Neural cell (in vitro differentiated cells): Measurements from ENCODE around the gene PSMA6. TPM values are rescaled to one million over a fixed set of nuclear protein-coding genes. Genes with fewer than 3 reads are reported as not detected.

Experiments
- H2AFZ ChIP-seq: fragments of 200-600, 300-800 bp; sonication (generic), shearing (Covaris generic); 2 replicates; pipeline ENCODE4 v1.6.0; 2014; ENCODE audit warnings: low read depth, mild to moderate bottlenecking, antibody characterized with exemption, low read length, moderate library complexity
- H3F3A ChIP-seq: fragments of 200-600 bp; shearing (Covaris generic); 2 replicates; pipeline ENCODE4 v1.6.1; 2016; ENCODE audit warnings: mild to moderate bottlenecking, moderate library complexity, mixed read lengths, antibody characterized with exemption, low read length; ENCODE audit not compliant: insufficient read depth, poor library complexity, severe bottlenecking
- H3K27ac ChIP-seq: fragments of 200-600, 300-800 bp; sonication (generic), shearing (Covaris generic); 2 replicates; pipeline ENCODE4 v1.5.1; 2014; ENCODE audit warnings: mild to moderate bottlenecking, low read length, moderate library complexity
- H3K27me3 ChIP-seq: fragments of 300-800, 200-600 bp; sonication (generic), shearing (Covaris generic); 2 replicates; pipeline ENCODE4 v1.6.0; 2014; ENCODE audit warnings: mild to moderate bottlenecking, low read depth, low read length, moderate library complexity; ENCODE audit not compliant: insufficient read depth
- H3K36me3 ChIP-seq: fragments of 300-800, 200-600 bp; sonication (generic), shearing (Covaris generic); 2 replicates; pipeline ENCODE4 v1.5.1; 2014; ENCODE audit warnings: mild to moderate bottlenecking, antibody characterized with exemption, low read length, moderate library complexity; ENCODE audit not compliant: insufficient read depth
- H3K4me2 ChIP-seq: fragments of 300-800, 200-600 bp; sonication (generic), shearing (Covaris generic); 2 replicates; pipeline ENCODE4 v1.6.0; 2014; ENCODE audit warnings: mild to moderate bottlenecking, low read length
- H3K4me3 ChIP-seq: fragments of 300-800, 200-600 bp; sonication (generic), shearing (Covaris generic); 2 replicates; pipeline ENCODE4 v1.5.1; 2014; ENCODE audit warnings: mild to moderate bottlenecking, low read length, moderate library complexity
- H3K79me2 ChIP-seq: fragments of 200-600 bp; shearing (Covaris generic); replicated peaks from 2 replicates; pipeline ENCODE4 v1.6.0; 2014; ENCODE audit warnings: mild to moderate bottlenecking, low read length, moderate library complexity; ENCODE audit not compliant: insufficient read depth
- H3K9ac ChIP-seq: fragments of 300-800, 200-600 bp; sonication (generic), shearing (Covaris generic); 2 replicates; pipeline ENCODE4 v1.6.1; 2016; ENCODE audit warnings: mild to moderate bottlenecking, low read length, mixed read lengths
- H3K9me2 ChIP-seq: fragments of 200-600 bp; shearing (Covaris generic); 2 replicates; pipeline ENCODE4 v1.6.1; 2016; ENCODE audit warnings: mild to moderate bottlenecking, low read length, mixed read lengths; ENCODE audit not compliant: insufficient read depth
- H3K9me3 ChIP-seq: fragments of 200-600, 300-800 bp; sonication (generic), shearing (Covaris generic); 2 replicates; pipeline ENCODE4 v1.6.1; 2016; ENCODE audit warnings: mild to moderate bottlenecking, mixed run types, low read length, moderate library complexity, mixed read lengths
- H4K20me1 ChIP-seq: fragments of 200-600 bp; shearing (Covaris generic); 2 replicates; pipeline ENCODE4 v1.6.1; 2016; ENCODE audit warnings: mild to moderate bottlenecking, mixed run types; ENCODE audit not compliant: insufficient read depth
- CTCF ChIP-seq: fragments of 450-650 bp; IDR thresholded peaks from 2 replicates; pipeline ENCODE4 v1.5.1; 2014; ENCODE audit warnings: antibody characterized with exemption, mild to moderate bottlenecking, moderate library complexity; ENCODE audit not compliant: poor library complexity, severe bottlenecking
- EP300 ChIP-seq: fragments of 450-650 bp; conservative IDR thresholded peaks from 2 replicates; pipeline ENCODE4 v1.6.1; 2014; ENCODE audit warnings: antibody characterized with exemption, mild to moderate bottlenecking, moderate library complexity; ENCODE audit not compliant: poor library complexity, severe bottlenecking
- EZH2 ChIP-seq: fragments of 200-600, 300-800 bp; shearing (Covaris generic), sonication (generic); IDR thresholded peaks from 2 replicates; pipeline ENCODE4 v1.6.1; 2014; ENCODE audit warnings: antibody characterized with exemption, low read length, borderline replicate concordance, mild to moderate bottlenecking; ENCODE audit not compliant: insufficient read depth, poor library complexity, severe bottlenecking
- MXI1 ChIP-seq: fragments of 450-650 bp; conservative IDR thresholded peaks from 2 replicates; pipeline ENCODE4 v1.6.1; 2014; ENCODE audit warnings: antibody characterized with exemption, mild to moderate bottlenecking; ENCODE audit not compliant: poor library complexity, severe bottlenecking
- POLR2AphosphoS5 ChIP-seq: IDR thresholded peaks from 2 replicates; pipeline ENCODE4 v1.6.1; 2012
- RAD21 ChIP-seq: fragments of 450-650 bp; conservative IDR thresholded peaks from 2 replicates; pipeline ENCODE4 v1.6.1; 2014; ENCODE audit warnings: antibody characterized with exemption, mild to moderate bottlenecking, moderate library complexity
- REST ChIP-seq: IDR thresholded peaks from 2 replicates; pipeline ENCODE4 v1.6.1; 2012; ENCODE audit warnings: borderline replicate concordance
- SMC3 ChIP-seq: fragments of 450-650 bp; conservative IDR thresholded peaks from 2 replicates; pipeline ENCODE4 v1.6.1; 2014; ENCODE audit warnings: antibody characterized with exemption, mild to moderate bottlenecking, moderate library complexity; ENCODE audit not compliant: poor library complexity
- TAF1 ChIP-seq: IDR thresholded peaks from 2 replicates; pipeline ENCODE4 v1.6.1; 2012; ENCODE audit warnings: low read depth
- polyA plus RNA-seq: library from polyadenylated mRNA; depleted of rRNA; stranded (reverse); fragments of >200 nt; gene quantifications from 2 replicates; pipeline ENCODE4 v1.2.3, GENCODE V29; 2014

PSMA6 gene
- polyA plus RNA-seq, 1 donor from 2014 or later = 405 TPM

DNA sequence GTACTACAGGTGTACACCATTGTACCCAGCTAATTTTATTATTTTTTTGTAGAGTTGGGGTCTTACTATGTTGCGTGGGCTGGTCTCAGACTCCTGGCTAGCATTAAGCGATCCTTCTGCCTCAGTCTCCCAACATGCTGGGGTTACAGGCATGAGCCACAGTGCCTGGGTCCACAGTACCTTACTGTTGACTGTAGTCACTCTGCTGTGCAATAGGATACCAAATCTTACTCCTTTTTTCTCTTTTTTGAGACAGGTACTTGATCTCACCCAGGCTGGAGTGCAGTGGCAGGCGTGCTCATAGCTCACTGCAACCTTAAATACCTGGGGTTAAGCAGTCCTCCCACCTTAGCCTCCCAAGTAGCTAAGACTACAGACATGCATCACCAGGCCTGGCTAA lies 25.6 kb downstream of the PSMA6 start:
- Histone ChIP-seq H3K4me3 (no peak overlapping the region), H3K9me3 (no peaks in the 10 kb centered on the region), H3K9ac (no peak overlapping the region), H3K79me2 (no peaks in the 10 kb centered on the region), H3K4me2 (no peak overlapping the region), H4K20me1 (no peaks in the 10 kb centered on the region), H3K36me3 (peaks cover 8% of the 10 kb centered on the region), H3K27me3 (no peaks in the 10 kb centered on the region), H3K27ac (no peak overlapping the region), H3K9me2 (no peaks in the 10 kb centered on the region), H2AFZ (no peak overlapping the region), H3F3A (no peaks in the 10 kb centered on the region)
- TF ChIP-seq EP300 (no peak), MXI1 (no peak), POLR2AphosphoS5 (no peak), SMC3 (no peak), RAD21 (no peak), CTCF (no peak), REST (no peak), EZH2 (no peak), TAF1 (no peak)

- H3F3A ChIP-seq = no peaks in the 10 kb centered on the region
- no peak overlapping the region for H3K4me3 ChIP-seq
- no peak overlapping the region for H3K27ac ChIP-seq
- no peak overlapping the region for H3K4me2 ChIP-seq
- no peaks in the 10 kb centered on the region for H3K27me3 ChIP-seq
- H3K36me3 ChIP-seq = peaks cover 8% of the 10 kb centered on the region
- H3K9me2 ChIP-seq = no peaks in the 10 kb centered on the region
- H3K79me2 ChIP-seq = no peaks in the 10 kb centered on the region
- H3K9me3 ChIP-seq = no peaks in the 10 kb centered on the region
- H2AFZ ChIP-seq = no peak overlapping the region
- no peak overlapping the region for H3K9ac ChIP-seq
- H4K20me1 ChIP-seq = no peaks in the 10 kb centered on the region
- TF ChIP-seq EP300 (no peak), EZH2 (no peak), TAF1 (no peak), RAD21 (no peak), SMC3 (no peak), REST (no peak), CTCF (no peak), MXI1 (no peak), POLR2AphosphoS5 (no peak)
Measured at GRCh38 chr14:35319509-35319908, 27.3 kb downstream of the PSMA6 start.
